ENCODE results near the gene CAMK2A.

GRCh38 chr5:150202501-150202900 lies 87.1 kb downstream of the CAMK2A start:
- TF ChIP-seq TAF1 (IDR thresholded peaks at IDR 0.05; ENCODE audit: borderline replicate concordance, insufficient read depth, low read length): no peak
- no peak for TF ChIP-seq POLR2AphosphoS5 (IDR thresholded peaks at IDR 0.05; ENCODE audit: low read depth, low read length)
- TF ChIP-seq, protein P1, sequence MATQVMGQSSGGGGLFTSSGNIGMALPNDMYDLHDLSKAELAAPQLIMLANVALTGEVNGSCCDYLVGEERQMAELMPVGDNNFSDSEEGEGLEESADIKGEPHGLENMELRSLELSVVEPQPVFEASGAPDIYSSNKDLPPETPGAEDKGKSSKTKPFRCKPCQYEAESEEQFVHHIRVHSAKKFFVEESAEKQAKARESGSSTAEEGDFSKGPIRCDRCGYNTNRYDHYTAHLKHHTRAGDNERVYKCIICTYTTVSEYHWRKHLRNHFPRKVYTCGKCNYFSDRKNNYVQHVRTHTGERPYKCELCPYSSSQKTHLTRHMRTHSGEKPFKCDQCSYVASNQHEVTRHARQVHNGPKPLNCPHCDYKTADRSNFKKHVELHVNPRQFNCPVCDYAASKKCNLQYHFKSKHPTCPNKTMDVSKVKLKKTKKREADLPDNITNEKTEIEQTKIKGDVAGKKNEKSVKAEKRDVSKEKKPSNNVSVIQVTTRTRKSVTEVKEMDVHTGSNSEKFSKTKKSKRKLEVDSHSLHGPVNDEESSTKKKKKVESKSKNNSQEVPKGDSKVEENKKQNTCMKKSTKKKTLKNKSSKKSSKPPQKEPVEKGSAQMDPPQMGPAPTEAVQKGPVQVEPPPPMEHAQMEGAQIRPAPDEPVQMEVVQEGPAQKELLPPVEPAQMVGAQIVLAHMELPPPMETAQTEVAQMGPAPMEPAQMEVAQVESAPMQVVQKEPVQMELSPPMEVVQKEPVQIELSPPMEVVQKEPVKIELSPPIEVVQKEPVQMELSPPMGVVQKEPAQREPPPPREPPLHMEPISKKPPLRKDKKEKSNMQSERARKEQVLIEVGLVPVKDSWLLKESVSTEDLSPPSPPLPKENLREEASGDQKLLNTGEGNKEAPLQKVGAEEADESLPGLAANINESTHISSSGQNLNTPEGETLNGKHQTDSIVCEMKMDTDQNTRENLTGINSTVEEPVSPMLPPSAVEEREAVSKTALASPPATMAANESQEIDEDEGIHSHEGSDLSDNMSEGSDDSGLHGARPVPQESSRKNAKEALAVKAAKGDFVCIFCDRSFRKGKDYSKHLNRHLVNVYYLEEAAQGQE (IDR thresholded peaks at IDR 0.05; ENCODE audit: insufficient read depth in 1 of 2, low read depth in 2 of 2, low read length in 2 of 2): no peak

Data from PFSK-1 (cell line).